ENCODE data around the gene AFAP1L1.

The AFAP1L1 gene

DNA sequence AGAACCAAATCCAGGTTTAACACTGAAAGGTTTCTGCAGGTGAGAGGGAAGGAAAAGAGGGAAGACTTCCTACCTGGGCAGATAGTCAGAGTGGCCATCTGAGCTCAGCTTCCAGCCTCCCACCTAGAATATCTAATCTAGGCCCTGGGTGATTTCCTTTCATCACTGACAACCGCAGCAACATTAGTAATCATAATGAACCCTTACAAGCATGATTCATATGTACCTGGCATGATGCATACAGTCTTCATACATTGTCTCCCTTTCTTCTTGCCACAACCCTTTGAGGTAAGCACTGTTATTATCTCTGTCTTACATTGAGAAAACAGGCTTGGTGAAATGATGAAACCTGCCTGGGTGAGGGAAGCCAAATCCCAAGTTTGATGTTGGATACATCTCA lies 13.5 kb downstream of the AFAP1L1 start:
- no peak overlapping the region for H3K27ac ChIP-seq
- no peak overlapping the region for H3K9ac ChIP-seq (ENCODE audit: insufficient read length)
- no peaks in the 10 kb centered on the region for H3K36me3 ChIP-seq (ENCODE audit: insufficient read depth, low read length)
- H3K9me3 ChIP-seq (ENCODE audit: low read depth, low read length): no peaks in the 10 kb centered on the region
- DNase-seq (ENCODE audit: low read depth, low spot score): no peak
- H3K4me3 ChIP-seq: no peak overlapping the region
- no peak for TF ChIP-seq FOXP2 (optimal IDR thresholded peaks at IDR 0.05; ENCODE audit: control extremely low read depth, extremely low read length, insufficient read depth)
- no peak for TF ChIP-seq POLR2AphosphoS5 (IDR thresholded peaks at IDR 0.05; ENCODE audit: borderline replicate concordance, low read depth, low read length)
- TF ChIP-seq EZH2 (IDR thresholded peaks at IDR 0.05): no peak

DNA sequence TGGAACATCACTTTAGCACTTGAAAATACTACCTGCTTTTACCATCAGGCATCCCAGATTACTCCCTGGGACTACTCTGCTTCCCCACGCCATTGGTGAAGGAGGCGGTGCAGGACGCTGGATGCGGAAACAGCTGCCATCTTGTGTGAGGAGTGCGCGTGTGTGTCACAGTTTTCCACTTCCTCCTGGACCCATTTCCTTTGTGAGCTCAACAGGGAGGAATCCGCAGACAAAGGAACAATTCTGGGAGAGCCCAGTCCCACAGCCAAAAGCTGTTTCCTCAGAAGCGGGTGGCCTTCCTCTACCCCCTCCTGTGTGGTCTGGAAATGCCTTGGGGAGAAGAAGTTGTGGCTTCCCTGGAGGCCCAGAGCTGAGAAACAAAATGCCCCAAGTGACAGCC lies 16.8 kb downstream of the AFAP1L1 start:
- H3K36me3 ChIP-seq (ENCODE audit: insufficient read depth, low read length): no peaks in the 10 kb centered on the region
- no peaks in the 10 kb centered on the region for H3K9me3 ChIP-seq (ENCODE audit: low read depth, low read length)
- DNase-seq (ENCODE audit: low read depth, low spot score): no peak
- H3K9ac ChIP-seq (ENCODE audit: insufficient read length): no peak overlapping the region
- no peak overlapping the region for H3K4me3 ChIP-seq
- TF ChIP-seq EZH2 (IDR thresholded peaks at IDR 0.05): no peak
- TF ChIP-seq FOXP2 (optimal IDR thresholded peaks at IDR 0.05; ENCODE audit: control extremely low read depth, extremely low read length, insufficient read depth): no peak
- no peak for TF ChIP-seq POLR2AphosphoS5 (IDR thresholded peaks at IDR 0.05; ENCODE audit: borderline replicate concordance, low read depth, low read length)
- H3K27ac ChIP-seq: no peak overlapping the region

DNA sequence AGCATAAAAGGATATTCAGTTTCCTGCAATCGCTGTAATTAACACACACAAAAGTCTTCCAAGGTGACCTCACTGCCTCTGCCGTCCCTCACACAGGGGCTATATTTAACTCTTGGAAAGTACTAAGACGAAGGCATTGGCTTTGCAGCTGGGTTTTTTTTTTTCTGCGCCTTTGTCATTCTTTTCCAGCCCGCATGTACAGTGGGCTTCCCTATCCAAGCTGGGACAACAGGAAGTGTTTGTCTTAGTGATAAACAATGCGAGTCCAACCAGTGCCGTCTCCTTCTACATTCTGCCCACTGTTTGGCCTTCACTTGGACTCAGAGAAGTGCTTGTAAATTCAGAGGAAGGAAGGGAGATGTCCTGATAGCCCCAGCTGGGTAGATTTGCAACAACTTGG lies 17.6 kb downstream of the AFAP1L1 start:
- H3K4me3 ChIP-seq: no peak overlapping the region
- no peaks in the 10 kb centered on the region for H3K36me3 ChIP-seq (ENCODE audit: insufficient read depth, low read length)
- TF ChIP-seq POLR2AphosphoS5 (IDR thresholded peaks at IDR 0.05; ENCODE audit: borderline replicate concordance, low read depth, low read length) (no peak), EZH2 (IDR thresholded peaks at IDR 0.05) (no peak), FOXP2 (optimal IDR thresholded peaks at IDR 0.05; ENCODE audit: control extremely low read depth, extremely low read length, insufficient read depth) (no peak)
- H3K9me3 ChIP-seq (ENCODE audit: low read depth, low read length): no peaks in the 10 kb centered on the region
- no peak overlapping the region for H3K9ac ChIP-seq (ENCODE audit: insufficient read length)
- H3K27ac ChIP-seq: no peak overlapping the region
- DNase-seq (ENCODE audit: low read depth, low spot score): no peak

DNA sequence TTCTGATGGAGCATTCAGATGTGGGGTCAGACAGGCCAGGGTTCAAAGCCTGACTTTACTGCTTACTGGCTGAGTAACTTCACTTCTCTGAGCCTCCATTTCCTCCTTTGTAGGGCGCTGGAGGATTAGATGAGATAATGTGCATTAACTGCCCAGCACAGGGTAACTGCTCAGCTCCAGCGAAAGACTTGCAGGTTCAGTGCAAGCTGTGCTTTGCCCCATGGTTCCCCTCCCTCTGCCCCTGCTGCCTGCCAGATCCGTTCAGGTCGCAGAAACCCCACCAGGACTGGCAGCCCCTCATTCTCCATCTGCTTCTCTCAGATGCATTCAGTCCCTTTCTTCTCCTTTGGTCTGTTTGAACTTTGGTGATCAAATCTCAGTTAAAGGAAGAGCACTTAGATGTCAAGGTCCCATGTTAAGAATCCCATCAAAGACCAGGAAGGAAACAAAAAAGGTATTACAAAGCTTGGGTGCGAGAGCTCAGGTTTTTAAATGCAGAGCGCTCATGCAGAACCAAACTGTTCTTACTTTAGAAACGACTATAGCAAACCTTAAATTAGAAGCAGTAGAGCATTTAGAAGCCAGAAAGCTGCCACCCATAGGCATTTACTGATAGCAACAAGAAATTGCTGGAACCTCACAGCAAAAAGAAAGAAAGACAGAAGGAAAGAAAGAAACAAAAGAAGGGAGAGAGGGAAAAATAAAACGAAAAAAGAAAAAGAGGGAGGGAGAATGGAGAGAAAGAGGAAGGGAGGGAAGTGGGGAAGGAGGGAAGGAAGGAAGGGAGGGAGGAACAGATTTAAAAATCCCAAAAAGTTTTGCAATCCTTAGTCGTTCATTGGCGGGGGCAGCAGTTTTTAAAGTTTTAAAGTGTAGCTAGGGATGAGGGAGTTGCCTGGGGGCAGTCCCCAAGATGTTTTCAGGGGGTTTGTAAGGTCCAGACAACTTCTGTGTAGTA lies 23.5 kb downstream of the AFAP1L1 start:
- H3K36me3 ChIP-seq (ENCODE audit: insufficient read depth, low read length): no peaks in the 10 kb centered on the region
- DNase-seq (ENCODE audit: low read depth, low spot score): no peak
- no peak overlapping the region for H3K27ac ChIP-seq
- H3K9me3 ChIP-seq (ENCODE audit: low read depth, low read length): no peaks in the 10 kb centered on the region
- TF ChIP-seq EZH2 (IDR thresholded peaks at IDR 0.05) (no peak), POLR2AphosphoS5 (IDR thresholded peaks at IDR 0.05; ENCODE audit: borderline replicate concordance, low read depth, low read length) (no peak), FOXP2 (optimal IDR thresholded peaks at IDR 0.05; ENCODE audit: control extremely low read depth, extremely low read length, insufficient read depth) (no peak)
- H3K9ac ChIP-seq (ENCODE audit: insufficient read length): no peak overlapping the region
- no peak overlapping the region for H3K4me3 ChIP-seq

DNA sequence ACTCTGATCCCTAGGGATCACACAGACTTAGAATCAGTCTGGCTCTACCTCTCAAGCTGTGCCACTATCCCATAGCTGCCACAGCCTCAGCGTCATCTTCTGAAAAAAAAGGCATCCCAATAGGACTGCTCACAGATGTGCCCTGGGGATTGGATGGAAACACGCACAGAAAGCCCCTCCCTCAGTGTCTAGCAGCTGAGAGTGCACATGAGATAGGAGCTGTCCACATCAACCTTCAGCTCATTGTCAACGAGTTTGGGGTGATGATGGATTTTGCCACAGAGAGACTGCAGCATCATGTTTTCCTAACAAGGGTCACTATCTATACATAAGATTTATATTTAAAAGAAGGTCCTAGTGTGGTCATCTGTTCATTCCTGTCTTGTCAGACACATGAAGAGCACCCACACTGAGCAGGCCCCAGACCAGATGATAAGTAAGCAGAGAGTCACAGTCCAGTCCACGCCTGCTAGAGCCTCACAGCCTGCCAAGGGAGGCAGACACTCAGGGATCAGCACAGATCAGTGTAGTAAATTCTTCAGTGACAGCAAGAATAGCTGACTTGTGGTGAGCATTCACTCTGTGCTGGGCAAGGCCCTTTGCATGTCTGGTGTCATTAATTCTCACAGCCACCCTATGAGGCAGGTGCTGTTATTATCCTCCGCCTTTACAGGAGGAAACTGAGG lies 25.8 kb downstream of the AFAP1L1 start:
- Histone ChIP-seq H3K36me3 (ENCODE audit: insufficient read depth, low read length) (no peaks in the 10 kb centered on the region), H3K4me3 (no peak overlapping the region), H3K9me3 (ENCODE audit: low read depth, low read length) (no peaks in the 10 kb centered on the region), H3K9ac (ENCODE audit: insufficient read length) (no peak overlapping the region), H3K27ac (no peak overlapping the region)
- DNase-seq (ENCODE audit: low read depth, low spot score): no peak
- TF ChIP-seq FOXP2 (optimal IDR thresholded peaks at IDR 0.05; ENCODE audit: control extremely low read depth, extremely low read length, insufficient read depth): no peak
- TF ChIP-seq POLR2AphosphoS5 (IDR thresholded peaks at IDR 0.05; ENCODE audit: borderline replicate concordance, low read depth, low read length): no peak
- no peak for TF ChIP-seq EZH2 (IDR thresholded peaks at IDR 0.05)

DNA sequence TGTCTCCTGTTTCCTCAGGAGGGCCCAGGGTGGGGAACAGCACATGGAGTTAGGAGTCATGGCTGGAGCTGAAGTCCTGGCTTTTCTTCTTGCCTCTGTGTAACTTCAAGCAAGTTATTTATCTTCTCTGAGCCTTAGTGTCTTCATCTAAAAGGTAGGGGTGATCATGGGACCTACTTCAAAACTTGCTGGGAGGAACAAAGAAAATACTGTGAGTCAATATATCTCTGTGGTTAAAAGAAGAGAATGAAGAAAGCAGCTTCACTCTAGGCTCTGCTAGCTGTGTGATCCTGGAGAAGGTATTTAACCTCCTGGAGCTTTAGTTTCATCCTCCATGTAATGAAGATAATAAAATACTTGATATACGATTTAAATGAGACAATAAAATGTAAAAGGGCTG lies 26.5 kb downstream of the AFAP1L1 start:
- Histone ChIP-seq H3K4me3 (no peak overlapping the region), H3K9me3 (ENCODE audit: low read depth, low read length) (no peaks in the 10 kb centered on the region), H3K9ac (ENCODE audit: insufficient read length) (no peak overlapping the region), H3K36me3 (ENCODE audit: insufficient read depth, low read length) (no peaks in the 10 kb centered on the region), H3K27ac (no peak overlapping the region)
- no peak for TF ChIP-seq FOXP2 (optimal IDR thresholded peaks at IDR 0.05; ENCODE audit: control extremely low read depth, extremely low read length, insufficient read depth)
- no peak for TF ChIP-seq EZH2 (IDR thresholded peaks at IDR 0.05)
- no peak for TF ChIP-seq POLR2AphosphoS5 (IDR thresholded peaks at IDR 0.05; ENCODE audit: borderline replicate concordance, low read depth, low read length)
- no peak for DNase-seq (ENCODE audit: low read depth, low spot score)

DNA sequence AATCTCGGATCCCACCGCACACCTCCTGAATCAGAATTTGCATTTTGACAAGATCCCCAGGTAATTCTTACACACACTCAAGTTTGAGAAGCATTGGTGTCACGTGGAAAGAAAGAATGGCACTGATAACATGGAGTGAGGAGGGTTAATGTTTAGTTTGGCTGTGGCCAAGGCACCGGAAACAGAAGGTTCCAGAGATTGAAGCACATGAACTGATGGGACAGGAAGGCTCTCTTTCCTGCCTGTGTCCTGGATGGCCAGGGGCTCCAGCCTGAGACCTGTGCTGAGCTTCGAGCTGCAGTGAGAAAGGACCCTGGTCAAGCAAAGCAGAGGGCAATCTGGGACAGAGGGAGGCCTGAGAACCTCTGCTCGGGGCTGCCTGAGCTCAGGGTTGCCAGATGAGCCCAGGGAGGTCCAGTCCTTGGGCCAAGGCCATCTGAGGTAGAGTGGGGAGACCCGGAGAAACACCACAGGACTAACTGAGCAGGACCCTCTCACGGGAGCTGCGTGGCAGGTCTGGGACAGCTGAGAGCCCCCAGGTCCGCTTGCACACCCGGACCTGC lies 27.3 kb downstream of the AFAP1L1 start:
- H3K9me3 ChIP-seq (ENCODE audit: low read depth, low read length): no peaks in the 10 kb centered on the region
- no peak overlapping the region for H3K4me3 ChIP-seq
- no peak overlapping the region for H3K9ac ChIP-seq (ENCODE audit: insufficient read length)
- TF ChIP-seq FOXP2 (optimal IDR thresholded peaks at IDR 0.05; ENCODE audit: control extremely low read depth, extremely low read length, insufficient read depth): no peak
- no peak for TF ChIP-seq POLR2AphosphoS5 (IDR thresholded peaks at IDR 0.05; ENCODE audit: borderline replicate concordance, low read depth, low read length)
- no peak for TF ChIP-seq EZH2 (IDR thresholded peaks at IDR 0.05)
- no peak overlapping the region for H3K27ac ChIP-seq
- no peak for DNase-seq (ENCODE audit: low read depth, low spot score)
- no peaks in the 10 kb centered on the region for H3K36me3 ChIP-seq (ENCODE audit: insufficient read depth, low read length)

DNA sequence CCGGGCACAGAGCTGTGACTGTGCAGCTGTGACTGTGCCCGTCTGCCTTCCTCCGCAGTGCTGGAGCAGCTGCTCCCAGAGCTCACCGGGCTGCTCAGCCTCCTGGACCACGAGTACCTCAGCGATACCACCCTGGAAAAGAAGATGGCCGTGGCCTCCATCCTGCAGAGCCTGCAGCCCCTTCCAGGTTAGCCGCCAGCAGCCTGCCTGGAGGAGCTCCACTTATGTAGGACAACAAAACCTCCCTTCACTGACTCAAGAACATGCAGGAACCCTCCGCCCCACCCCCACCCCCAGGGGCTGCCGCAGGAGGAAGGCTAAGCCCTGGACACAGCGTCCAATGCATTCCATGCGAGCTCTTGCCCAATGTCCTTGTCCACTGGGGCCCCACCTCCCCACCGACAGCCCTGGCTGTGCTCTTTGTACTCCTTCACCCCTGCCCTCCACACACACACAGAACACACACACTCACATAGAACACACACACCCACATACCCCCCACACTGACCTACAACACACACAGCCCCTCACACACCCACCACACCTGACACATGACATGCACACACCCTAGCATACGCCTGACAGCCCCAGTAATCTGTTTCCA lies 27.9 kb downstream of the AFAP1L1 start:
- TF ChIP-seq EZH2 (IDR thresholded peaks at IDR 0.05): no peak
- TF ChIP-seq FOXP2 (optimal IDR thresholded peaks at IDR 0.05; ENCODE audit: control extremely low read depth, extremely low read length, insufficient read depth): no peak
- no peak for TF ChIP-seq POLR2AphosphoS5 (IDR thresholded peaks at IDR 0.05; ENCODE audit: borderline replicate concordance, low read depth, low read length)
- Histone ChIP-seq H3K9me3 (ENCODE audit: low read depth, low read length) (no peaks in the 10 kb centered on the region), H3K9ac (ENCODE audit: insufficient read length) (no peak overlapping the region), H3K4me3 (no peak overlapping the region), H3K36me3 (ENCODE audit: insufficient read depth, low read length) (no peaks in the 10 kb centered on the region), H3K27ac (no peak overlapping the region)
- DNase-seq (ENCODE audit: low read depth, low spot score): no peak
